Stimulated activated CD8-positive, alpha-beta memory T cell treated with anti-CD3 and anti-CD28 coated beads, Interleukin-12 subunit alpha, Interleukin-12 subunit beta, amount 100 ng/mL, for 1 hour (primary cell): ENCODE measurements around the gene STK32A.
"Not testable (repeated sequence)": the region's sequence is repeated elsewhere in the genome, so short reads cannot be mapped to it uniquely, and the experiment has no call there.

Experiments
- DNase-seq: peaks from one replicate; pipeline ENCODE4 v3.0.0-alpha.2; 2020; ENCODE audit warnings: low read depth

Gene STK32A

DNA sequence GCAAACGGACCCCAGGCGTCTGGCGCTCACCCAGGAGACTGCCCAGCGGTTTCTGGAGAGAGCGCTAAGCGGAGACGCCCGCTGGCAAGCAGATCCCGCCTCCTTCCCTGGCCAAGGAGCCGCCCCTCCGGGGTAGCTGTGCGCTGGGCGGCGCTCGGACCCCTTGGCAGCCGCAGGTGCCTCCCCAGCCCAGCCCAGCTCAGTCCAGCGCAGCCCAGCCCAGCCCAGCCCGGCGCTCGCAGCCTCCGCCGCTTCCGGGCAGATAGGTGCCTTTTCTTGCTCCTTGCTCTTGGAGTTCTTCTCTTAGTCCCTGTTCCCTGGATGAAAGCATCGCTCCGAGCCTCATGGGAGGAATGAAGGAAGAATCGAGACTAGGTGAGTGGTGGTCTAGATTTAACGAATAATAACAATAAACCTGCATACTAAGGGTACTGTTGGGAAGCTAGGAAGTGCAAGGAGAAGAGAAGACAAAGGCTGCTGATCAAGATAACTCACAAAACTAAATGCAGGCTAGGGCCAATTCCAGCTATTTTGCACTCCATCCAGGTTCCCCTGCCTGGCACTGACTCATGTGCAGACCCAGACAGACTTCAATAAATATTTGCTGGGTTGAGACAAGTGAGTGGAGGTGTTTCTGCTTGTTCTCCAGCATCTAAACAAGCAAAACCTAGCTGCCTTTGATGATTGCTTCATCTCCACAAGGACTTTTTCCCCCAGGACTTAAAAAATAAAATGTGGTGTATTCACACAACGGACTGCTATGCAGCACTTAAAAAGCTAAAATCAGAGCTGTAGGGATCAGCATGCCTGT is at the start of gene STK32A:
Gene STK32A (plus strand): TSS at position 202 of the 811 bp plus-strand sequence. CDS start 4,609 bp downstream, outside the sequence.
- DNase-seq: no peak

- no peak for DNase-seq
These were observed 47.7 kb upstream of the STK32A start for GRCh38 chr5:147187099-147187540.

DNA sequence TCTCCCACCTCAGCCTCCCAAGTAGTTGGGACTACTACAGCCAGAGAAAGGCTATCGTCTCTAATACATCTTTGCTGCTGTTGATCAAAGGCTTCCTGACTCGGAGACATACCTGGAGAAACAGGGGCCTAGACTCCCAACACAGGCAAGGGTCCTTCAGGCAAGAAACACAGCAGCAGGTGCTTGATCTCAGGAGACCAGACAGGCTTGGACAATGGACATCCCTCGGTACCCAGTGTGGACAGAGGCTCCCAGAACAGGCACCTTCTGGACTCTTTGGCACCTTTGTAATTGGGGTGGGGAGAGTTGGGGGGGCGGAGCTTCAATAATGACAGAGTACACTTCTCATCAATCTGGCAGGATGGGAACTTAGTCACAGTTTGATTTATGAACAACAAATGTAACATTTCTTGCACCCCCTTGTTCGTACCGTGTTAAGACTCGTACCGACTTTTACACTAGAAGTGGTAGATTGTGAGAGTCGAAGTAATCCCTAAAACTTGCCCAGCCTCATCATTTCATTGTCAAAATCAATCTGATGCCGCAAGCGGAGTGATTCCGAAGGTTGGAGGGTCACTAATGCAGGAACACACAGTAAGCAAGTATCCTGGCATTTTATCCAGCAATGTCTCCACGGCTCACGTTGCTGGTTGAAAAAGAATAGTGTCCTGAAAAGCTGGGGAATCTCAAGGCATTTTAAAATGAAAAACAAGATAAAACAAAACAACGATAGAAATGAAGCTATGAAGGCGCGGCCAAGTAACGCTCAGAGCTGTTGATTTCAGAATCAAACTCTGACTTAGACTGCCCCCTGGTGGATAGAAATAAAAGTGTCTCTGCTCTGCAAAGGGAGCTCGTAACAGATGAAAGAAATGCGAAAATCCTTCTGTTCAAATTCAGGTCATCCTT is 46.4 kb upstream of the STK32A start:
- DNase-seq: peak; percentile 9

DNA sequence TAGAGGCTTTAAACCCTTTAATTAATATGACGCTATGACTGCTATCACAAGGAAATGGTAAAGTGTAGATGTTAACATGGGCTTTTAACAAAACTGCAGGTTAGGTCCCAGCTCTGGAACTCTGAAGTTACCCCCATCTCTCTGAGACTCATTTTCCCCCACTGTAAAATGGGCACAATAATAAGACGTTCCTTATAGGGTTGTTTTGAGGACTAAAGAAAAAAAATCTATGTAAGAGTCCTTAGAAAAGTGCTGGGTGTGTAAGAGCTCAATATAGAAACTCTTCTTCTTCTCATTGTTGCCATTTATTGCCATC is 45.8 kb upstream of the STK32A start:
- DNase-seq: no peak

DNA sequence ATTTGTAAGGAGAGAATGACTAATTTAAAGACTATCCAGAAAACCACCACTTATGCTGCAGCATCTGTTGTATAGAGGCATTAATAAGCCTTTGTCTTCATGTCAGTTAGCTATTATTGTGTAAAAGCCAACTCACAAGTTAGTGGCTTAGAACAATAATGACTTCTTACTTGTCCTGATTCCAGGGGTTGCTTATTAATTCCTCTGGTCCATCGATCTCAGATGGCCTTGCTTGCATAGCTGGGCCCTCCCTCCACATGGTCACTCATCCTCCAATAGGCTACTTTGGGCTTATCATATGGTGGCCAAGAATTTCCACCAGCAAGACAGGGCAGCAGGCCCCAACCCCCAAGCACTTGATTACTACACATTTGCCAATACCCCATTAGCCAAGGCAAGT is 44.5 kb upstream of the STK32A start:
- no peak for DNase-seq

GRCh38 chr5:147193123-147193522 is 41.7 kb upstream of the STK32A start:
- no peak for DNase-seq

- DNase-seq: no peak
These were observed 34.8 kb upstream of the STK32A start for GRCh38 chr5:147200004-147200403.

DNA sequence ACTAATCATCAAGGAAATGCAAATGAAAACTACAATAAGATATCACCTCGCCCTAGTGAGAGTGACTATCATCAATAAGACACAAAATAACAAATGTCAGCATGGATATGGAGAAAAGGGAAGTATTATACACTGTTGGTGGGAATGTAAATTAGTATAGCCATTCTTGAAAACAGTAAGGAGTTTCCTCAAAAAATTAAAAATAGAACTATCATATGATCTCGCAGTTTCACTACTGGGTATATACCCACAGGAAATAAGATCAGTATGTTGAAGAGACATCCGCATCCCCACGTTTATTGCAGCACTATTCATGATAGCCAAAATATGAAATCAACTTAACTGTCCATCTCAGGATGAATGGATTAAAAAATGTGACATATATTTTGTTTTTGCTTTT is 31.6 kb upstream of the STK32A start:
- DNase-seq: no peak

- DNase-seq: no peak
These were observed 30.2 kb upstream of the STK32A start for GRCh38 chr5:147204576-147204975.

GRCh38 chr5:147208134-147208533 is 26.7 kb upstream of the STK32A start:
- no peak for DNase-seq

GRCh38 chr5:147216552-147217154 is 18.2 kb upstream of the STK32A start:
- DNase-seq: no peak

GRCh38 chr5:147223343-147223742 is 11.5 kb upstream of the STK32A start:
- no peak for DNase-seq

DNA sequence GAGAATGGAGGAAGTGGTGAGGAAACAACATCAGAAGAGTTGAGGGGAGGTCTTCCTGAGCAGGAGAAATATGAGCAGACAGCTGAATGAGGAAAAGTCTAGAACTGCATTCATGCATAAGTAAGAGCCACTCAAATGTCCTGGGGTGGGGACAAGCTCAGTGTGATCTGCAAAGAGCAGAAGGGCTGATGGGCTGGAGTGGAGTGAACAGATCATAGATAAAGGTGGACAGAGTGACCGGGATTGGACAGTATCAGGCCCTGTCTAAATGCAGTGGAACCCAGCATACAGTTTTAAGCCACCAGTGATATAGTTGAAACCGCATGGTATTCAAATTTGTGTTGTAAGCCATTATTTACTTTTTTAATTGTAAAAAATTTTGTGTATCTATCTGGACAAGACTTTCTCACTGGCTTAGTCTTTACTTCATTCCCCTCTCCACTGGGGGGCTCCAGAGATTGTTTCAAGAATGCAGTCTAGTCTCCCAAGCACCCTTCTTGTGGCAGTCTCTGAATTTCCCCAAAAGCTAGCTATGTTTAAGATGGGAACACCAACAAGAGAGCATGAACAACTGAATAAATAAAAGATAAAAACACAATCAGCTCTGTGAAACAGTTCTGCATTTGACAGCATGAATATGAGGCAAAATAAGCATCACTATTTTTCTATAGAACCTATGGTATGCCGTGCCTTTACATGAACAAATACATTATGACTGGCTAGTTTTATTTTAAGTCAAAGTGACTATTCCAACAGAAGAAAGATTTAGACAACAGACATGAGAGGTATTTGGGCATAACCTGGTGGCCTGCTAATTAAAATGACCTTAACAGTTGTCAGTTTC is 10.7 kb upstream of the STK32A start:
- no peak for DNase-seq

DNA sequence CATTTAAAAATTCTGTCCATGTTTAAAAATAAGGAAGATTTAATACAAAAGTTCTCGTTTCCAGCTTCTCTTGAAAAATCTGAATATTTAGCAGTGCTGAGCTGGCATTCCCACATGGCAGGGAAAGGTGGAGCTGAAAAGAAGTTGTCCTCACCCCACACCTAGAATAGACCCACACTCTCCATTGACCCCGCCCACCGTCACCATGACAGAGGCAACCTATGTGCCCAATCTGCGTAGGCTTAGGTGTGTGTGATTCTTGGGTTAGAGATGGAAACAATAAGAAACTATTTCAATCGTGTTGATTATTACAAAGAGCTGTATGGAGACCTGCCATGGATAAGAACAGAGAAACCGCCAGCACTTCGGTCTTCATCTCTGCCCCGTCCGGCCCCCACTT is 8.9 kb upstream of the STK32A start:
- no peak for DNase-seq

DNA sequence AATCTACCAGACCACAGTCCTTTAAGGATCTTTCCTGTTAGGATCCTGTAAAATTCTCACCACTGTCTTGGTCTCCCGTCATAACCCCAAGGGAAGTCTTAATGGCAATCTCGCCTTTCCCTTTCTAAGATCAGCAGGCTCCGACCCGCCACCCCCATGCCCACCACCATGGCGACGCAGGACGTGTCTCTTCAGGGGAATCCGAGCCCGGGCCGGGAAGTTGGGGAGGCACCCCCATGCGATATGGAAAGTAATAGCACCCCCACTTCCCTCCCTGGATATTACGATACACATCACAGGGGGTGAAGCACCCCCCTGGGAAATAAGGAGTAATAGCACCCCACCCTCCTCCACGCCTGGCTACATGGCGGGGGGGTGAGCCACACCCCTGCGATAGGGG is 8.3 kb upstream of the STK32A start:
- DNase-seq: no peak

DNA sequence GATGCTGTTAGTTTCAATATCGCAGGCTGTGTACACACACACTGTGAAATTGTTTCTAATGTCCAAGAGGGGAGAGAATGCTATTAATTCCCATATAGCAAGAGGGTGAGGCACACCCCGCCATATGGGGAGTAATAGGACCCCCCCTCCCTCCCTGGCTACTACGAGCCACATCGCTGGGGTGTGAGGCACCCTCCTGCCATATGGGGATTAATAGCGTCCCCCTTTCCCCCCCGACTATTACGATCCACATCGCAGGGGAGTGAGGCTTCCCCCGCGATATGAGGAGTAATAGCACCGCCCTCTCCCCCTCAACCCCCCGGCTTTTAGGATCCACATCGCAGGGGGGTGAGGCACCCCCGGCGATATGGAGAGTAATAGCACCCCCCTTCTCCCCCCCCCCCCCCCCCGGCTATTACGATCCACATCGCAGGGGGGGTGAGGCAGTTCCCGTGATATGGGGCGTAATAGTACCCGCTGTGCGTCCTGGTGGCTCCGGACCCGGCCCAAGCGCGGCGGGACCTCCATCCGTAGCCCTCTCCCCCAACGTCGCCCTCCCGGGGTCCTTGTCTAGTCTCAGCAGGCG is 494 bp upstream of the STK32A start:
- no peak for DNase-seq

- DNase-seq: no peak
These were observed 5.6 kb downstream of the STK32A start for GRCh38 chr5:147240266-147240985.

DNA sequence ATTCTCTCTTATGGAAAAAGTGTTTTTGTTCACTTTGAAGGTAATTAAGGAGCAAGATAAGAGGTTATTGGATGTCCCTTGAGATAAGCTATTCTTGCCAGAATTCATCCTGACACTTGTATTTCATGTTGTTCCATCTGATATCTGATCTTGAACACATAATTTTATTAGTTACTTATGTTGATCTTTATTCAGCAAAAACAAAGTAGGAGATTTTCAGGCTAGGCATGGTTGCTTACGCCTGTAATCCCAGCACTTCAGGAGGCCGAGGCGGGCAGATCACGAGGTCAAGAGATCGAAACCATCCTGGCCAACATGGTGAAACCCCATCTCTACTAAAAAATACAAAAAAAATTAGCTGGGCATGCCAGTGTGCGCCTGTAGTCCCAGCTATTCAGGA is 8.4 kb downstream of the STK32A start:
- not testable (repeated sequence) for DNase-seq

DNA sequence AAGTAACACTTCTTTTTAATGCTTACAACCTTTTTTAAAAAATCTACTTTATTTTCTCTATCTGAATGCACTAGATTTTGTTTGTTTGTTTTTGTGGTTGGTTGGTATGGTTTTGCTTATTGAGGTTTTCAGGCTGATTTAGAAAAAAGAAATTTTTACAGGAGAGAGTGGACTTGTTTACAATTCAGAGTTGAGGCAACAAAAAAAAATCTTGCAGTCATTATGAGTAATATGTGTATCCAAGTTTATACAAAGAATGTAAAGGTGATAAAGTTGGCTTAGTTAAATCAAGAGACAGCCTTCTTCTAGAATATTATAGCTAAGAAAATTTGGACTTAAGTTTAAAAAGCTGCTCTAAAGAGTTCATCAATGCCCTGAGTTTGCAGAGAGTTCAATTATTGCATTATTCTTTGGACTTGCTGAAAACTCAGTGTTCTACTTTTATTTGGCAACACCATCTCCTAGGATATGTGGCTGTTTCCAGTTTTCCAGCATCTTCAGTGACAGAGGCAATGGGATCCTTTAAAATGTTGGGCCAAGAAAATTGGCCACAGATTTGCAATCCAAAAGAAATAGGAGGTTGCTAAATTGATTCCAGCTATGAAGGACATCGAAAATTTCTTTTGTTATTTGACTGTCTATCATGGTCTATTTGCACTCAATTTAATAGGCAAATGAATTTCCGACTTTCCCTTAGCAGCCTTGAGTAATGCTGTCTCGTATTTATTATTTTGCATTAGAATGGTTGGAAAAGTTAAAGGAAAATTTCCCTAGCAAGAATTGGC is 10.7 kb downstream of the STK32A start:
- no peak for DNase-seq

- DNase-seq: no peak
These were observed 13.7 kb downstream of the STK32A start for GRCh38 chr5:147248561-147248960.
